ENCODE measurements around the gene PLCXD1. TPM values are rescaled to one million over a fixed set of nuclear protein-coding genes. Genes with fewer than 3 reads are reported as not detected.
"Not testable (repeated sequence)": the region's sequence is repeated elsewhere in the genome, so short reads cannot be mapped to it uniquely, and the experiment has no call there.

The PLCXD1 gene
- total RNA-seq, 4 donors from 2014 or later: 2.8 to 19.5 (median 8.1) TPM

- intact Hi-C loops (cut with DNase I; ENCODE audit: low total_unique reads): no loop called here
- no peak for DNase-seq
- H3K36me3 ChIP-seq: no peaks in the 10 kb centered on the region
- H3K9me3 ChIP-seq: no peaks in the 10 kb centered on the region
- TF ChIP-seq POLR2A (IDR thresholded peaks at IDR 0.05) (no peak), CTCF (IDR thresholded peaks at IDR 0.05) (no peak)
- H3K4me3 ChIP-seq: no peak overlapping the region
- no peaks in the 10 kb centered on the region for H3K4me1 ChIP-seq
- H3K27ac ChIP-seq: no peak overlapping the region
- no peaks in the 10 kb centered on the region for H3K27me3 ChIP-seq
Observed at GRCh38 chrX:349196-349595, 68.0 kb downstream of the PLCXD1 start.

GRCh38 chrX:349702-350101 is 68.5 kb downstream of the PLCXD1 start:
- H3K27ac ChIP-seq: no peak overlapping the region
- intact Hi-C loops (cut with DNase I; ENCODE audit: low total_unique reads): no loop called here
- TF ChIP-seq CTCF (IDR thresholded peaks at IDR 0.05) (no peak), POLR2A (IDR thresholded peaks at IDR 0.05) (no peak)
- no peak for DNase-seq
- H3K4me3 ChIP-seq: no peak overlapping the region
- no peaks in the 10 kb centered on the region for H3K27me3 ChIP-seq
- H3K36me3 ChIP-seq: no peaks in the 10 kb centered on the region
- no peaks in the 10 kb centered on the region for H3K4me1 ChIP-seq
- no peaks in the 10 kb centered on the region for H3K9me3 ChIP-seq

GRCh38 chrX:350148-350533 is 69.0 kb downstream of the PLCXD1 start:
- no peak for DNase-seq
- intact Hi-C loops (cut with DNase I; ENCODE audit: low total_unique reads): no loop called here
- Histone ChIP-seq H3K4me1 (no peaks in the 10 kb centered on the region), H3K27ac (no peak overlapping the region), H3K27me3 (no peaks in the 10 kb centered on the region), H3K9me3 (no peaks in the 10 kb centered on the region), H3K4me3 (no peak overlapping the region), H3K36me3 (no peaks in the 10 kb centered on the region)
- TF ChIP-seq CTCF (IDR thresholded peaks at IDR 0.05): no peak
- TF ChIP-seq POLR2A (IDR thresholded peaks at IDR 0.05): no peak

- TF ChIP-seq CTCF (IDR thresholded peaks at IDR 0.05): no peak
- TF ChIP-seq POLR2A (IDR thresholded peaks at IDR 0.05): no peak
- Histone ChIP-seq H3K4me1 (no peaks in the 10 kb centered on the region), H3K9me3 (no peaks in the 10 kb centered on the region), H3K4me3 (no peak overlapping the region), H3K36me3 (no peaks in the 10 kb centered on the region), H3K27ac (no peak overlapping the region), H3K27me3 (no peaks in the 10 kb centered on the region)
- no peak for DNase-seq
- intact Hi-C loops (cut with DNase I; ENCODE audit: low total_unique reads): no loop called here
Observed at GRCh38 chrX:350534-351323, 69.5 kb downstream of the PLCXD1 start.

GRCh38 chrX:351324-351641 is 70.1 kb downstream of the PLCXD1 start:
- H3K27me3 ChIP-seq; H3K36me3 ChIP-seq; H3K4me3 ChIP-seq; DNase-seq; H3K4me1 ChIP-seq; intact Hi-C loops (cut with DNase I; ENCODE audit: low total_unique reads); H3K27ac ChIP-seq; H3K9me3 ChIP-seq: not testable (repeated sequence)

GRCh38 chrX:351736-352135 is 70.6 kb downstream of the PLCXD1 start:
- Histone ChIP-seq H3K27ac (no peak overlapping the region), H3K27me3 (no peaks in the 10 kb centered on the region), H3K36me3 (no peaks in the 10 kb centered on the region), H3K4me3 (no peak overlapping the region), H3K9me3 (no peaks in the 10 kb centered on the region), H3K4me1 (no peaks in the 10 kb centered on the region)
- DNase-seq: no peak
- no peak for TF ChIP-seq CTCF (IDR thresholded peaks at IDR 0.05)
- TF ChIP-seq POLR2A (IDR thresholded peaks at IDR 0.05): no peak
- intact Hi-C loops (cut with DNase I; ENCODE audit: low total_unique reads): no loop called here
